Ovary (tissue), 3 donors: ENCODE results near the gene FHAD1.

Experiments
- EP300 ChIP-seq: sonication (generic); formaldehyde crosslinking; IDR thresholded peaks from one replicate; pipeline ENCODE4 v1.6.1; 2017; ENCODE audit warnings: antibody characterized with exemption
- POLR2A ChIP-seq: fragments of 450-650 bp; IDR thresholded peaks from one replicate; pipeline ENCODE4 v1.6.1; 2017; ENCODE audit warnings: antibody characterized with exemption, mild to moderate bottlenecking, moderate library complexity
- TF ChIP-seq, protein P1 (sequence below), 3 donors: fragments of 450-650 bp in 2 of 3; fragments of 200-600 bp in 1 of 3; IDR thresholded peaks; one replicate each; pipeline versions ENCODE4 v1.5.1 to v1.8.0; 2016 to 2022; ENCODE audit warnings: antibody characterized with exemption in 3 of 3, mild to moderate bottlenecking in 1 of 3
- donor health status: DM: no; HTN: no; CAD: no.

DNA sequence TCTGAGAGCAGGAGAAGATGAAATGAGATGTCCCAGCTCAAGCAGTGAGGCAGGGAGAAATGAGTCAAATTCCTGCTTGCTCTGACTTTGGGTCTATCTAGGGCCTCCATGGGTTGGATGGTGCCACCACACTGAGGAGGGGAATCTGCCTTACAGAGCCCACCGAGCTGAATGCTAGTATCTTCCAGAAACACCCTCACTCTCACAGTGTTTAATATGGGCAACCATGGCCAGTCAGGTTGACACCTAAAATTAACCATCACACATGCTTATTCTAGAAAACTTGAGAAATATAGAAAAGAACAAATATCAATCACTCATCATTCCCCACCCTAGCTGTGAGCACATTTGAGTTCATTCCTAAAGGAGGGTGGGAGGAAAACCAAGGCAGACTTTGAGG is 29.4 kb upstream of the FHAD1 start:
- TF ChIP-seq, protein P1, sequence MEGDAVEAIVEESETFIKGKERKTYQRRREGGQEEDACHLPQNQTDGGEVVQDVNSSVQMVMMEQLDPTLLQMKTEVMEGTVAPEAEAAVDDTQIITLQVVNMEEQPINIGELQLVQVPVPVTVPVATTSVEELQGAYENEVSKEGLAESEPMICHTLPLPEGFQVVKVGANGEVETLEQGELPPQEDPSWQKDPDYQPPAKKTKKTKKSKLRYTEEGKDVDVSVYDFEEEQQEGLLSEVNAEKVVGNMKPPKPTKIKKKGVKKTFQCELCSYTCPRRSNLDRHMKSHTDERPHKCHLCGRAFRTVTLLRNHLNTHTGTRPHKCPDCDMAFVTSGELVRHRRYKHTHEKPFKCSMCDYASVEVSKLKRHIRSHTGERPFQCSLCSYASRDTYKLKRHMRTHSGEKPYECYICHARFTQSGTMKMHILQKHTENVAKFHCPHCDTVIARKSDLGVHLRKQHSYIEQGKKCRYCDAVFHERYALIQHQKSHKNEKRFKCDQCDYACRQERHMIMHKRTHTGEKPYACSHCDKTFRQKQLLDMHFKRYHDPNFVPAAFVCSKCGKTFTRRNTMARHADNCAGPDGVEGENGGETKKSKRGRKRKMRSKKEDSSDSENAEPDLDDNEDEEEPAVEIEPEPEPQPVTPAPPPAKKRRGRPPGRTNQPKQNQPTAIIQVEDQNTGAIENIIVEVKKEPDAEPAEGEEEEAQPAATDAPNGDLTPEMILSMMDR (IDR thresholded peaks at IDR 0.05), result no peak
- no peak for TF ChIP-seq POLR2A
- TF ChIP-seq EP300, result no peak
